Measurements from ENCODE around the gene TMC4. TPM values are rescaled to one million over a fixed set of nuclear protein-coding genes. Genes with fewer than 3 reads are reported as not detected.
A peak's percentile ranks its signal among the peaks of the same experiment; 100 is the strongest.

Gene TMC4
- total and polyA plus RNA-seq, 8 donors: 29.1 to 74.0 (median 35.7) TPM

GRCh38 chr19:54114340-54115108 is 58.4 kb downstream of the TMC4 start:
- intact Hi-C loops (cut with DNase I): no loop called here
- Histone ChIP-seq H3K4me3 (peak overlapping the region; percentile 86), H3K27ac (peak overlapping the region; percentile 89 to 92), H3K9me3 (no peaks in the 10 kb centered on the region), H3K4me1 (peaks cover 13 to 25% of the 10 kb centered on the region in 2 donors), H3K27me3 (no peaks in the 10 kb centered on the region), H3K36me3 (peaks cover 0 to 46% of the 10 kb centered on the region in 2 donors)
- no peak for TF ChIP-seq CTCF (IDR thresholded peaks at IDR 0.05)
- ATAC-seq (peak; percentile 57), DNase-seq (peak in 2 of 4 donors; percentile 69 to 86)

Other genes with a start within 250 kb of the TMC4 start
- under 1 TPM in 1 of 2 donors, not detected in 1; 0.03 TPM for gene CACNG8, start 210.2 kb downstream of the TMC4 start, total RNA-seq
- gene CACNG8, start 210.2 kb downstream of the TMC4 start, polyA plus RNA-seq (ENCODE audit: insufficient read length in 6 of 6): under 1 TPM; 0.04 to 0.15 (median 0.09) TPM
- 1 to 10 TPM in 1 of 2 donors, not detected in 1; 2.5 TPM for gene CACNG6, start 181.5 kb downstream of the TMC4 start, total RNA-seq
- gene CACNG6, start 181.5 kb downstream of the TMC4 start, polyA plus RNA-seq (ENCODE audit: insufficient read length in 6 of 6): 1 to 10 TPM in 1 of 6 donors, under 1 TPM in 5; 0.17 to 1.2 (median 0.41) TPM
- 10 to 100 TPM in 1 of 2 donors, under 1 TPM in 1; 0.44 to 12.1 TPM for gene VSTM1, start 109.3 kb downstream of the TMC4 start, total RNA-seq
- gene VSTM1, start 109.3 kb downstream of the TMC4 start, polyA plus RNA-seq (ENCODE audit: insufficient read length in 6 of 6): under 1 TPM in 4 of 6 donors, not detected in 2; 0.20 to 0.32 (median 0.29) TPM
- gene TARM1, start 91.8 kb downstream of the TMC4 start, total RNA-seq: not detected
- gene TARM1, start 91.8 kb downstream of the TMC4 start, polyA plus RNA-seq (ENCODE audit: insufficient read length in 6 of 6): under 1 TPM in 5 of 6 donors, not detected in 1; 0.24 to 0.46 (median 0.31) TPM
- gene OSCAR, start 72.4 kb downstream of the TMC4 start, total RNA-seq: 10 to 100 TPM; 13.2 to 57.1 TPM
- gene OSCAR, start 72.4 kb downstream of the TMC4 start, polyA plus RNA-seq (ENCODE audit: insufficient read length in 6 of 6): under 1 TPM; 0.43 to 0.70 (median 0.56) TPM
- gene NDUFA3, start 70.3 kb downstream of the TMC4 start, total RNA-seq: 100 to 1,000 TPM in 1 of 2 donors, 10 to 100 TPM in 1; 81.9 to 126 TPM
- gene NDUFA3, start 70.3 kb downstream of the TMC4 start, polyA plus RNA-seq (ENCODE audit: insufficient read length in 6 of 6): 100 to 1,000 TPM in 3 of 6 donors, 10 to 100 TPM in 3; 60.4 to 117 (median 96.6) TPM
- gene TFPT, start 57.5 kb downstream of the TMC4 start, total RNA-seq: 10 to 100 TPM; 17.4 to 18.7 TPM
- 10 to 100 TPM; 14.3 to 19.9 (median 18.6) TPM for gene TFPT, start 57.5 kb downstream of the TMC4 start, polyA plus RNA-seq (ENCODE audit: insufficient read length in 6 of 6)
- 10 to 100 TPM; 46.8 to 49.5 TPM for gene PRPF31, start 57.4 kb downstream of the TMC4 start, total RNA-seq
- gene PRPF31, start 57.4 kb downstream of the TMC4 start, polyA plus RNA-seq (ENCODE audit: insufficient read length in 6 of 6): 10 to 100 TPM; 56.7 to 65.3 (median 63.5) TPM
- 10 to 100 TPM; 35.2 to 46.0 TPM for gene CNOT3, start 35.4 kb downstream of the TMC4 start, total RNA-seq
- 10 to 100 TPM; 59.2 to 75.0 (median 64.0) TPM for gene CNOT3, start 35.4 kb downstream of the TMC4 start, polyA plus RNA-seq (ENCODE audit: insufficient read length in 6 of 6)
- gene LENG1, start 13.4 kb downstream of the TMC4 start, total RNA-seq: 1 to 10 TPM; 5.4 to 6.5 TPM
- gene LENG1, start 13.4 kb downstream of the TMC4 start, polyA plus RNA-seq (ENCODE audit: insufficient read length in 6 of 6): 10 to 100 TPM in 1 of 6 donors, 1 to 10 TPM in 5; 6.6 to 10.9 (median 8.2) TPM
- 100 to 1,000 TPM in 1 of 2 donors, 10 to 100 TPM in 1; 98.5 to 102 TPM for gene MBOAT7, start 16.4 kb upstream of the TMC4 start, total RNA-seq
- 10 to 100 TPM; 48.1 to 61.8 (median 51.7) TPM for gene MBOAT7, start 16.4 kb upstream of the TMC4 start, polyA plus RNA-seq (ENCODE audit: insufficient read length in 6 of 6)
- 10 to 100 TPM; 32.2 to 34.4 TPM for gene TSEN34, start 18.1 kb upstream of the TMC4 start, total RNA-seq
- 10 to 100 TPM; 39.7 to 60.6 (median 45.6) TPM for gene TSEN34, start 18.1 kb upstream of the TMC4 start, polyA plus RNA-seq (ENCODE audit: insufficient read length in 6 of 6)
- gene RPS9, start 27.7 kb upstream of the TMC4 start, total RNA-seq: 1,000 to 10,000 TPM; 1,023 to 1,099 TPM
- 1,000 to 10,000 TPM; 1,996 to 2,208 (median 2,085) TPM for gene RPS9, start 27.7 kb upstream of the TMC4 start, polyA plus RNA-seq (ENCODE audit: insufficient read length in 6 of 6)
- 10 to 100 TPM; 21.8 to 90.8 TPM for gene LILRB3, start 49.8 kb upstream of the TMC4 start, total RNA-seq
- gene LILRB3, start 49.8 kb upstream of the TMC4 start, polyA plus RNA-seq (ENCODE audit: insufficient read length in 6 of 6): 1 to 10 TPM; 2.1 to 3.0 (median 2.4) TPM
- 10 to 100 TPM in 1 of 2 donors, 1 to 10 TPM in 1; 7.3 to 51.5 TPM for gene LILRA6, start 69.6 kb upstream of the TMC4 start, total RNA-seq
- gene LILRA6, start 69.6 kb upstream of the TMC4 start, polyA plus RNA-seq (ENCODE audit: insufficient read length in 6 of 6): under 1 TPM; 0.53 to 0.83 (median 0.64) TPM
- 10 to 100 TPM; 11.9 to 16.5 TPM for gene LILRB5, start 84.1 kb upstream of the TMC4 start, total RNA-seq
- gene LILRB5, start 84.1 kb upstream of the TMC4 start, polyA plus RNA-seq (ENCODE audit: insufficient read length in 6 of 6): 1 to 10 TPM; 3.3 to 4.9 (median 4.4) TPM
- gene LILRB2, start 108.0 kb upstream of the TMC4 start, total RNA-seq: 10 to 100 TPM; 10.5 to 54.9 TPM
- 1 to 10 TPM; 1.2 to 2.2 (median 1.7) TPM for gene LILRB2, start 108.0 kb upstream of the TMC4 start, polyA plus RNA-seq (ENCODE audit: insufficient read length in 6 of 6)
- gene LILRA5, start 140.0 kb upstream of the TMC4 start, total RNA-seq: 10 to 100 TPM in 1 of 2 donors, 1 to 10 TPM in 1; 4.2 to 52.8 TPM
- gene LILRA5, start 140.0 kb upstream of the TMC4 start, polyA plus RNA-seq (ENCODE audit: insufficient read length in 6 of 6): 1 to 10 TPM in 1 of 6 donors, under 1 TPM in 4, not detected in 1; 0.44 to 1.2 (median 0.67) TPM
- gene LILRA4, start 166.0 kb upstream of the TMC4 start, total RNA-seq: 1 to 10 TPM; 1.8 to 2.3 TPM
- gene LILRA4, start 166.0 kb upstream of the TMC4 start, polyA plus RNA-seq (ENCODE audit: insufficient read length in 6 of 6): under 1 TPM in 2 of 6 donors, not detected in 4; 0.10 to 0.12 TPM
- 100 to 1,000 TPM in 1 of 2 donors, 10 to 100 TPM in 1; 66.9 to 172 TPM for gene LAIR1, start 191.8 kb upstream of the TMC4 start, total RNA-seq
- 10 to 100 TPM in 1 of 6 donors, 1 to 10 TPM in 5; 5.0 to 11.1 (median 6.4) TPM for gene LAIR1, start 191.8 kb upstream of the TMC4 start, polyA plus RNA-seq (ENCODE audit: insufficient read length in 6 of 6)
- not detected for gene TTYH1, start 242.3 kb upstream of the TMC4 start, total RNA-seq
- gene TTYH1, start 242.3 kb upstream of the TMC4 start, polyA plus RNA-seq (ENCODE audit: insufficient read length in 6 of 6): 10 to 100 TPM in 1 of 6 donors, 1 to 10 TPM in 5; 2.3 to 13.4 (median 4.7) TPM

Data from left lung (tissue), 10 donors.